ENCODE measurements around the gene MDM1.

The MDM1 gene

DNA sequence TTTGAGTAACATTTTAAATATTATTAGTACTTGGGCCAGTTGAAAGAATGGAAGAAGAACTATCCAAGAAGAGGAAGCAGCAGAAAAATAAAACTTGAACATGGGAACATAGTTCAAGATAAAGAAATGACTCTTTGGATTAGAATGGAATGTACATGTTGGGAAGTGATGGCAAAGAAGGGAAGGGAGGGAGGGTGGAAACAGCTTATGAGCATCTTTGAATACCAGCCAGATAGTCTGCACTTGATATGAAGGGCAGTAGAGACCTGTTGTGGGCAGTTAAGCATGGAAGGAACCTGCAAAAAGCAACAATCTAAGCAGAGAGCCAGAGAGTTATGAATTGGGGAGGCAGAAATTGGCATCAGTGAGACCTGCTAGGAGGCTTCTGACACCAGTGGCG, 68.8 kb downstream of the MDM1 start:
- no peak for TF ChIP-seq FOXK2 (IDR thresholded peaks at IDR 0.05)
- TF ChIP-seq FOXM1 (IDR thresholded peaks at IDR 0.05; ENCODE audit: borderline replicate concordance) = no peak
- no peak for TF ChIP-seq SP1 (IDR thresholded peaks at IDR 0.05)
- TF ChIP-seq L3MBTL2 (conservative IDR thresholded peaks at IDR 0.05) = no peak
- no peak for TF ChIP-seq NFRKB (IDR thresholded peaks at IDR 0.05)
- no peak for TF ChIP-seq TARDBP (IDR thresholded peaks at IDR 0.05)
- TF ChIP-seq ELF4 (IDR thresholded peaks at IDR 0.05) = no peak
- TF ChIP-seq BHLHE40 (IDR thresholded peaks at IDR 0.05; ENCODE audit: borderline replicate concordance) = no peak
- TF ChIP-seq HDGF (IDR thresholded peaks at IDR 0.05; ENCODE audit: borderline replicate concordance) = no peak
- TF ChIP-seq SUZ12 (IDR thresholded peaks at IDR 0.05) = no peak
- TF ChIP-seq, protein P1, sequence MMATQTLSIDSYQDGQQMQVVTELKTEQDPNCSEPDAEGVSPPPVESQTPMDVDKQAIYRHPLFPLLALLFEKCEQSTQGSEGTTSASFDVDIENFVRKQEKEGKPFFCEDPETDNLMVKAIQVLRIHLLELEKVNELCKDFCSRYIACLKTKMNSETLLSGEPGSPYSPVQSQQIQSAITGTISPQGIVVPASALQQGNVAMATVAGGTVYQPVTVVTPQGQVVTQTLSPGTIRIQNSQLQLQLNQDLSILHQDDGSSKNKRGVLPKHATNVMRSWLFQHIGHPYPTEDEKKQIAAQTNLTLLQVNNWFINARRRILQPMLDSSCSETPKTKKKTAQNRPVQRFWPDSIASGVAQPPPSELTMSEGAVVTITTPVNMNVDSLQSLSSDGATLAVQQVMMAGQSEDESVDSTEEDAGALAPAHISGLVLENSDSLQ (IDR thresholded peaks at IDR 0.05) = no peak
- TF ChIP-seq ARNT (IDR thresholded peaks at IDR 0.05) = no peak
- no peak for TF ChIP-seq FOXA1 (IDR thresholded peaks at IDR 0.05)
- ChIA-PET CTCF (no interaction called here), POLR2A (no interaction called here)
- DNase-seq (ENCODE audit: extremely low spot score) = no peak

DNA sequence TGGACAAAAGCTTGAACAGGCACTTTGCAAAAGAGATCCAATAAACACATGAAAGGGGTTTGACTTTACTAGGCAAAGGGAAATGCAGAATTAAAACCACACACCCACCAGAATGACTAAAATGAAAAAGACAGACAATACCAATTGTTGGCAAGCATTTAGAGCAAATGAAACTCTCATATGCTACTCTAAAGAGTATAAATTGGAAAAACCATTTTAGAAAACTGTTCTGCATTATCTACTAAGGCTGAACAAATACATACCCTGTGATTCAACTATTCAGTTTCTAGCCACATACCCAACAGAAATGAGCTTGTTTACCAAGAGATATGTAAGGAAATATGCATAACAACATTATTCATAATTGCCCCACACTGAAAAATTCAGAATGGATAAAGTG, 70.3 kb downstream of the MDM1 start:
- TF ChIP-seq FOXA1 (IDR thresholded peaks at IDR 0.05) (no peak), FOXK2 (IDR thresholded peaks at IDR 0.05) (no peak), ZNF384 (IDR thresholded peaks at IDR 0.05) (no peak), TARDBP (IDR thresholded peaks at IDR 0.05) (no peak), ARNT (IDR thresholded peaks at IDR 0.05) (no peak), CTBP1 (IDR thresholded peaks at IDR 0.05; ENCODE audit: borderline replicate concordance) (no peak)
- TF ChIP-seq, protein P1 (IDR thresholded peaks at IDR 0.05) = no peak
- DNase-seq (ENCODE audit: extremely low spot score) = no peak
- ChIA-PET CTCF (no interaction called here), POLR2A (no interaction called here)

DNA sequence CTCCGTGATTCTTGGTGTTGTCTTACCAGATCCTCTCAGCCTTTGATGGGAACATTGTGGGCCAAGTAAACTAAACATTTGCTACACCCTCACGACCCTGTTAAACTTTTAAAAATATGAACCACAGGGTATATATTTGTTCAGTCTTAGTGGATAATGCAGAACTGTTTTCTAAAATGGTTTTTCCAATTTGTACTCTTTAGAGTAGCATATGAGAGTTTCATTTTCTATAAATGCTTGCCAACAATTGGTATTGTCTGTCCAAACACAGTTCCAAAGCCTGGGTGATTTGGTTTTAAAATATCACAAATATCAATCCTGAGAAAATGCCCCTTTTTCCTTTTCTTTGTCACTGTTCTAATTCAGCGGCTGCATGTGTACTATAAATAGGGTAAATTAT, 72.0 kb downstream of the MDM1 start:
- ChIA-PET CTCF (no interaction called here), POLR2A (no interaction called here)
- DNase-seq (ENCODE audit: extremely low spot score) = no peak
- TF ChIP-seq CTBP1 (IDR thresholded peaks at IDR 0.05; ENCODE audit: borderline replicate concordance) (no peak), HDGF (IDR thresholded peaks at IDR 0.05; ENCODE audit: borderline replicate concordance) (no peak), ZNF384 (IDR thresholded peaks at IDR 0.05) (no peak), BHLHE40 (IDR thresholded peaks at IDR 0.05; ENCODE audit: borderline replicate concordance) (no peak), LEF1 (IDR thresholded peaks at IDR 0.05; ENCODE audit: borderline replicate concordance) (no peak), ARNT (IDR thresholded peaks at IDR 0.05) (no peak), SUZ12 (IDR thresholded peaks at IDR 0.05) (no peak), FOXM1 (IDR thresholded peaks at IDR 0.05; ENCODE audit: borderline replicate concordance) (no peak), ELF4 (IDR thresholded peaks at IDR 0.05) (no peak)

- TF ChIP-seq FOXM1 (IDR thresholded peaks at IDR 0.05; ENCODE audit: borderline replicate concordance) (no peak), FOXK2 (IDR thresholded peaks at IDR 0.05) (no peak), L3MBTL2 (conservative IDR thresholded peaks at IDR 0.05) (no peak), NFRKB (IDR thresholded peaks at IDR 0.05) (no peak)
- TF ChIP-seq, protein P1 (IDR thresholded peaks at IDR 0.05) = no peak
- ChIA-PET CTCF (no interaction called here), POLR2A (no interaction called here)
- no peak for DNase-seq (ENCODE audit: extremely low spot score)
Measured at GRCh38 chr12:68259318-68259940, 72.7 kb downstream of the MDM1 start.

GRCh38 chr12:68253504-68253903, 78.7 kb downstream of the MDM1 start, which contains the start of gene IL22:
Gene IL22 (minus strand): TSS chr12:68253604. CDS start chr12:68253448, 156 bp downstream.
- CTCF ChIA-PET = interaction anchor here (0.6 kb wide), 1 partner anchor 236 kb away, joined by 3 read pairs; no protein-coding TSS in a partner anchor

More at GRCh38 chr12:68253504-68253903, 78.7 kb downstream of the MDM1 start, which contains the start of gene IL22:
- POLR2A ChIA-PET = no interaction called here
- no peak for DNase-seq (ENCODE audit: extremely low spot score)
- TF ChIP-seq ARNT (IDR thresholded peaks at IDR 0.05) (no peak), SUZ12 (IDR thresholded peaks at IDR 0.05) (no peak), ELF4 (IDR thresholded peaks at IDR 0.05) (no peak), TARDBP (IDR thresholded peaks at IDR 0.05) (no peak), ZNF384 (IDR thresholded peaks at IDR 0.05) (no peak), SP1 (IDR thresholded peaks at IDR 0.05) (no peak), CTBP1 (IDR thresholded peaks at IDR 0.05; ENCODE audit: borderline replicate concordance) (no peak), FOXA1 (IDR thresholded peaks at IDR 0.05) (no peak), FOXM1 (IDR thresholded peaks at IDR 0.05; ENCODE audit: borderline replicate concordance) (no peak), NFRKB (IDR thresholded peaks at IDR 0.05) (no peak), BHLHE40 (IDR thresholded peaks at IDR 0.05; ENCODE audit: borderline replicate concordance) (no peak), L3MBTL2 (conservative IDR thresholded peaks at IDR 0.05) (no peak), FOXK2 (IDR thresholded peaks at IDR 0.05) (no peak), LEF1 (IDR thresholded peaks at IDR 0.05; ENCODE audit: borderline replicate concordance) (no peak)
- TF ChIP-seq, protein P1 (IDR thresholded peaks at IDR 0.05) = no peak

Measured in HEK293T (cell line).